Measurements from ENCODE around the gene ROR1.

- no peak for TF ChIP-seq POLR2A (IDR thresholded peaks at IDR 0.05)
- no peak for TF ChIP-seq CTCF (IDR thresholded peaks at IDR 0.05)
Observed at GRCh38 chr1:63951059-63951946, 177.5 kb downstream of the ROR1 start.

Data from thyroid gland (tissue), 4 donors.